Bronchial epithelial cell (primary cell): ENCODE measurements around the gene GLP1R. TPM values are rescaled to one million over a fixed set of nuclear protein-coding genes. Genes with fewer than 3 reads are reported as not detected.

Experiments used
- DNase-seq: peaks from one replicate; pipeline ENCODE4 v3.0.0-alpha.2; 2010; ENCODE audit warnings: low read depth
- FAIRE-seq: peaks from 2 replicates; lab custom pipeline; 2011; peaks lifted over from hg19 to GRCh38; lab: Jason Lieb, UNC
- H3K27me3 ChIP-seq: 2 replicates; pipeline ENCODE4 v1.5.1; 2011; ENCODE audit warnings: low read length; ENCODE audit not compliant: control insufficient read depth, insufficient read depth
- H3K36me3 ChIP-seq: 2 replicates; pipeline ENCODE4 v1.5.1; 2011; ENCODE audit warnings: low read length; ENCODE audit not compliant: control insufficient read depth, insufficient read depth
- H3K4me3 ChIP-seq: 2 replicates; pipeline ENCODE4 v1.5.1; 2011; ENCODE audit warnings: mild to moderate bottlenecking, low read depth, low read length, control low read depth
- CTCF ChIP-seq: IDR thresholded peaks from 2 replicates; pipeline ENCODE4 v1.5.1; 2011; ENCODE audit warnings: mild to moderate bottlenecking, moderate library complexity, low read length, control low read depth, inconsistent platforms; ENCODE audit not compliant: insufficient read depth, severe bottlenecking
- total RNA-seq: library from RNA; depleted of rRNA; stranded (reverse); fragments of >200 nt; gene quantifications from 2 replicates; pipeline ENCODE4 v1.2.1, GENCODE V29; 2014

The GLP1R gene
- total RNA-seq, 1 donor from 2014 or later, result not detected

DNA sequence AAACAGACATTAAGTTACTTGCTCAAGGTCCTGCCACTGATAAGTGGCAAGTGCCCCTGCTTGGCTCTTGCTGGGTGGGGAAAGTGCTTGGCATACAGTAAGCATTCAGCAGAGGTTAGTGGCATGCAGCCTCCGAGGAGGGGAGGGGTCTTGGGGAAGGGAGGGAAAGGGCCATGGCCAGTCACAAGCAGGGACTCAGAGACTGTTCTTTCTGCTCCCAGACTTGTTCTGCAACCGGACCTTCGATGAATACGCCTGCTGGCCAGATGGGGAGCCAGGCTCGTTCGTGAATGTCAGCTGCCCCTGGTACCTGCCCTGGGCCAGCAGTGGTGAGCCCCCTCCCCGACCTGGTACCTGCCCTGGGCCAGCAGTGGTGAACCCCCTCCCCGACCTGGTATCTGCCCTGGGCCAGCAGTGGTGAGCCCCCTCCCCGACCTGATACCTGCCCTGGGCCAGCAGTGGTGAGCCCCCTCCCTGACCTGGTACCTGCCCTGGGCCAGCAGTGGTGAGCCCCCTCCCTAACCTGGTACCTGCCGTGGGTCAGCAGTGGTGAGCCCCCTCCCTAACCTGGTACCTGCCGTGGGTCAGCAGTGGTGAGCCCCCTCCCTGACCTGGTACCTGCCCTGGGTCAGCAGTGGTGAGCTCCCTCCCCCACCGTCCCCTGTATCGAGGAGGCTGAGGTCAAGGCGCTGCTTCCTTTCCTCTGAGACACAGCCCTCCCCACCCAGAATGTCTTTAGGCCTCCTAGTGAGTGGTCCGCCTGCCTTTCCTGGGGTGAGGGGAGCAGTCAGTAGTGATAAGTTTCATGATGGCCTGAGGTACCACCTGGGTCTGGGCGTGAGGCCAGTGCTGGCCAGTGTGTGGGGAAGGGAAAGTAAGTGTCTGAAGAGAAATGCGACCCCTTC, 8.9 kb downstream of the GLP1R start:
- H3K27me3 ChIP-seq, result peaks cover 2% of the 10 kb centered on the region
- no peak for DNase-seq
- peak; percentile 68 for FAIRE-seq

DNA sequence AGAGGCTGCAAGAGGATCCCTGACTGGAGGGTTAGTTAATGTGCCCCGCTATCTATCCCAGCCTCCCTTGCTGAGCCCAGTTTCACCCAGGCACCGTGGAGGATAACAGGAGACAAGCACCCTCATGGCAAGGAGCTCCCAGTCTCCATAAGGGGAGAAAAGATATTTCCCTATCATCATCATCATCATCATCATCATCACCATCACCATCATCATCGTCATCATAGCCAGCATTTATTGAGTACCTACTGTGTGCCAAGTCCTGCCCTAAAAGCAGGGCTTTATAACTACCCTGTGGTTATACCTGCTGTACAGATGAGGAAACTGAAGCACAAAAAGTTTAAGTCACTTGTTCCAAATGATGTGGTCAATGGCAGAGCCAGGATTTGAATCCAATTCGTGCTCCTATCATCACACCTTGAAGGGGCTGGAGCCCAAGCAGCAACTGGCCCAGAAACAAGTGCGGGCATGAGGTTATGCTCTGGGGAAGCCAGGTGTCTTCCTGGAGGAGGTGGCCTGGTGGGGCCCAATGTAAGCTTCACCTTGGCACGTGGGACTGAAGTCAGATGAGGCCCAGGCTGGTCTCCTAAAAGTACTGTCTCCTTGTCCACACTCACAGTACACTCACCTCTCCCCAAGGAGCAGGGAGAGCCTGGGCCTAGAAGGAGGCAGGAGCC, 10.0 kb downstream of the GLP1R start:
- no peak for TF ChIP-seq CTCF
- DNase-seq, result no peak
- no peak for FAIRE-seq
- Histone ChIP-seq H3K36me3 (no peaks in the 10 kb centered on the region), H3K27me3 (peaks cover 3% of the 10 kb centered on the region), H3K4me3 (no peak overlapping the region)

More for the DNA sequence above, 8.9 kb downstream of the GLP1R start:
- H3K36me3 ChIP-seq, result no peaks in the 10 kb centered on the region
- no peak for TF ChIP-seq CTCF
- H3K4me3 ChIP-seq, result no peak overlapping the region

DNA sequence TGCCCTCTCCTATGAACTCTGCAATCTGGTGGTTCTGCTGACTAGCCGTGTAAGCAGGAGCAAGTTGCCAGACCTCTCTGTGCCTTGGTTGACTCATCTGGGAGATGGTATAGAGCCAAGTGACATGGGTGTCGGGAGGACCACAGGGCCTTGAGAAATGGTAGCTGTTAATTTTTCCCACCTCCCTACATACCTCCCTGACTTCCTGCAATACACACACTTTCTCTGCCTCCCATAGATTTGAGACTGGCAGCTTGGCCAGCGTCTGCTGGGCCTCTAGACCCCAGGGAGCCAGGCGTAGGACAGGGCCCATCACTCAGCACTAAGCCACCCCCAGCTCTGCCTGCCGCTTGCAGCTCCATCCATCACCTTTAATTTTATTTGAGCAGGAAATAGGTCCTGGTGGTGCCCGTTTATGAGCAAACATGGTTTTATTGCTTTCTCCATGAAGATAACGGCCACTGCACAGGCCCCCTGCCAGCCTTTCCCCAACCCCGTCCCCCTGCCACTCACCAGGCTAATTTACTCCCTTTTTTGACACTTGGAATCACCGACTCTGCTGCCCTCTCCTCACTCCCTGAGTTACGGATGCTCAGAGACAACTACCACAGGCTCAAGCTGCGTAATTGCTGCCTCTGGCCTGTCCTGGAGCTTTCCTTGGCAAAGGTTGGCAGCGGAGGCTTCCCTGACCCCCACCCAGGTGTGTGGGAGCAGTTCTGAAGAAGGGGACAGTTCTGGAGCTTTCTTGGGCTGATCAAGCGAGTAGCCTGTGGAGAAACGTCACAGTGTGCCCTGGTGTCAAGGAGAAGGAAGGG, 11.1 kb downstream of the GLP1R start:
- no peak for TF ChIP-seq CTCF
- DNase-seq, result no peak
- peak; percentile 32 for FAIRE-seq
- peaks cover 3% of the 10 kb centered on the region for H3K27me3 ChIP-seq
- H3K4me3 ChIP-seq, result no peak overlapping the region
- no peaks in the 10 kb centered on the region for H3K36me3 ChIP-seq

- H3K4me3 ChIP-seq, result no peak overlapping the region
- DNase-seq (no peak), FAIRE-seq (peak; percentile 52)
- no peak for TF ChIP-seq CTCF
- peaks cover 3% of the 10 kb centered on the region for H3K27me3 ChIP-seq
- no peaks in the 10 kb centered on the region for H3K36me3 ChIP-seq
Measured at GRCh38 chr6:39060467-39061160, 12.0 kb downstream of the GLP1R start.

DNA sequence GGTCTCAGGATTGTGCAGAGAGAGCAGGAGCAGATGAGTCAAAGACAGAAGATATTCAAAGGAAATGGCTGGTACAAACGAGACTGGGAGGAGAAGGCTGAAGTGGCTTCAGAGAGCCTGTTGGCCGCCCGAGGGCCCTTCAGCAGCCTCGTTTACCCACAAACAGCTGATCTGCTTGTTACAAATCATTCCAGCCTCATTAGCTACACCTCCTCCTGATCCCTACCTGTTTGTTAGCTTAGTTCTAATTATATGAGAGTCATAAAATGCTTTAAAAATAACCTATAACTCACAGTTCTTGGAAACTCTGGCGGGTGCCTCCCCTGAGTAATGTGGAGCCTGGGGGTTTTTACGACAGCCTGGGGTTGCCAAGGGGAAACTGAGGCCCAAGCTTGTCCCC, 12.6 kb downstream of the GLP1R start:
- H3K27me3 ChIP-seq, result peaks cover 3% of the 10 kb centered on the region
- H3K4me3 ChIP-seq, result no peak overlapping the region
- DNase-seq, result no peak
- H3K36me3 ChIP-seq, result no peaks in the 10 kb centered on the region
- FAIRE-seq, result no peak
- no peak for TF ChIP-seq CTCF
